T-helper 2 cell treated with Interferon-gamma antibody and Interleukin-4, amounts not matched to agents 5 μg/mL and 100 μg/mL, for 36 hours (primary cell): Measurements from ENCODE around the gene ZNF232.
"Not testable (repeated sequence)": the region's sequence is repeated elsewhere in the genome, so short reads cannot be mapped to it uniquely, and the experiment has no call there.

Source experiments
- DNase-seq: peaks from one replicate; pipeline ENCODE4 v3.0.0; 2021; ENCODE audit warnings: low spot score
- H3K27ac Mint-ChIP-seq: one replicate; pipeline ENCODE4 v1.8.0; 2021; ENCODE audit warnings: mild to moderate bottlenecking, mixed read lengths
- H3K27me3 Mint-ChIP-seq: one replicate; pipeline ENCODE4 v1.8.0; 2021; ENCODE audit warnings: low read depth, mixed read lengths
- H3K36me3 Mint-ChIP-seq: one replicate; pipeline ENCODE4 v1.8.0; 2021; ENCODE audit warnings: low read depth, mixed read lengths
- H3K4me1 Mint-ChIP-seq: one replicate; pipeline ENCODE4 v1.8.0; 2021; ENCODE audit warnings: low read depth, mixed read lengths
- H3K4me3 Mint-ChIP-seq: one replicate; pipeline ENCODE4 v1.8.0; 2022; ENCODE audit warnings: mild to moderate bottlenecking, moderate library complexity, mixed read lengths
- H3K9me3 Mint-ChIP-seq: one replicate; pipeline ENCODE4 v1.8.0; 2021; ENCODE audit warnings: mixed read lengths

Gene ZNF232

GRCh38 chr17:5111402-5112204 is at the start of gene ZNF232:
TSS of gene ZNF232 (minus strand) at chr17:5111878. CDS start at chr17:5111822, 56 bp downstream.
- Mint-ChIP-seq H3K27me3 (peaks cover 12% of the 10 kb centered on the region), H3K27ac (peak within 1 kb of the TSS; percentile 70), H3K36me3 (peaks cover 63% of the 10 kb centered on the region), H3K4me1 (peaks cover 13% of the 10 kb centered on the region), H3K9me3 (peaks cover 35% of the 10 kb centered on the region), H3K4me3 (peak within 1 kb of the TSS; percentile 82)
- peak; percentile 95 for DNase-seq

- not testable (repeated sequence) for H3K27ac Mint-ChIP-seq, H3K9me3 Mint-ChIP-seq, H3K4me3 Mint-ChIP-seq, H3K27me3 Mint-ChIP-seq, H3K36me3 Mint-ChIP-seq, DNase-seq, H3K4me1 Mint-ChIP-seq
These were observed 49.0 kb upstream of the ZNF232 start for GRCh38 chr17:5160702-5161101.

- not testable (repeated sequence) for H3K27ac Mint-ChIP-seq, H3K36me3 Mint-ChIP-seq, H3K4me1 Mint-ChIP-seq, H3K9me3 Mint-ChIP-seq, H3K4me3 Mint-ChIP-seq, DNase-seq
- H3K27me3 Mint-ChIP-seq: peaks cover 20% of the 10 kb centered on the region
These were observed 34.4 kb upstream of the ZNF232 start for GRCh38 chr17:5146122-5146521.

DNA sequence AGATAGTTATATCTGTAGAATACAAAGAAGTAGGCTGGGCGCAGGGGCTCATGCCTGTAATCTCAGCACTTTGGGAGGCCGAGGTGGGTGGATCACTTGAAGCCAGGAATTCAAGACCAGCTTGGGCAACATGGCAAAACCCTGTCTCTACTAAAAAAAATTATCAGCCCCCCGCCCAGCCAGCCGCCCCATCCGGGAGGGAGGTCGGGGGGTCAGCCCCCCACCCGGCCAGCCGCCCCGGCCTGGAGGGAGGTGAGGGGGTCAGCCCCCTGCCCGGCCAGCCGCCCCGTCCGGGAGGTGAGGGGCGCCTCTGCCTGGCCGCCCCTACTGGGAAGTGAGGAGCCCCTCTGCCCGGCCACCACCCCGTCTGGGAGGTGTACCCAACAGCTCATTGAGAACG is 31.2 kb upstream of the ZNF232 start:
- not testable (repeated sequence) for DNase-seq, H3K9me3 Mint-ChIP-seq, H3K27ac Mint-ChIP-seq, H3K36me3 Mint-ChIP-seq, H3K4me3 Mint-ChIP-seq, H3K4me1 Mint-ChIP-seq
- peaks cover 20% of the 10 kb centered on the region for H3K27me3 Mint-ChIP-seq

- Mint-ChIP-seq H3K27me3 (peaks cover 5% of the 10 kb centered on the region), H3K9me3 (no peaks in the 10 kb centered on the region), H3K27ac (no peak overlapping the region), H3K4me1 (no peaks in the 10 kb centered on the region), H3K36me3 (no peaks in the 10 kb centered on the region), H3K4me3 (no peak overlapping the region)
- no peak for DNase-seq
These were observed 27.7 kb upstream of the ZNF232 start for GRCh38 chr17:5139458-5139732.

GRCh38 chr17:5138616-5139457 is 27.2 kb upstream of the ZNF232 start:
- no peak for DNase-seq
- Mint-ChIP-seq H3K36me3 (no peaks in the 10 kb centered on the region), H3K27me3 (peaks cover 3% of the 10 kb centered on the region), H3K4me3 (no peak overlapping the region), H3K9me3 (no peaks in the 10 kb centered on the region), H3K27ac (no peak overlapping the region), H3K4me1 (no peaks in the 10 kb centered on the region)

GRCh38 chr17:5138198-5138544 is 26.5 kb upstream of the ZNF232 start:
- not testable (repeated sequence) for H3K27ac Mint-ChIP-seq, H3K9me3 Mint-ChIP-seq, H3K36me3 Mint-ChIP-seq, H3K4me1 Mint-ChIP-seq, DNase-seq, H3K27me3 Mint-ChIP-seq, H3K4me3 Mint-ChIP-seq

- H3K4me3 Mint-ChIP-seq, H3K9me3 Mint-ChIP-seq, H3K27ac Mint-ChIP-seq, H3K27me3 Mint-ChIP-seq, H3K36me3 Mint-ChIP-seq, DNase-seq, H3K4me1 Mint-ChIP-seq: not testable (repeated sequence)
These were observed 26.0 kb upstream of the ZNF232 start for GRCh38 chr17:5137511-5138197.

DNA sequence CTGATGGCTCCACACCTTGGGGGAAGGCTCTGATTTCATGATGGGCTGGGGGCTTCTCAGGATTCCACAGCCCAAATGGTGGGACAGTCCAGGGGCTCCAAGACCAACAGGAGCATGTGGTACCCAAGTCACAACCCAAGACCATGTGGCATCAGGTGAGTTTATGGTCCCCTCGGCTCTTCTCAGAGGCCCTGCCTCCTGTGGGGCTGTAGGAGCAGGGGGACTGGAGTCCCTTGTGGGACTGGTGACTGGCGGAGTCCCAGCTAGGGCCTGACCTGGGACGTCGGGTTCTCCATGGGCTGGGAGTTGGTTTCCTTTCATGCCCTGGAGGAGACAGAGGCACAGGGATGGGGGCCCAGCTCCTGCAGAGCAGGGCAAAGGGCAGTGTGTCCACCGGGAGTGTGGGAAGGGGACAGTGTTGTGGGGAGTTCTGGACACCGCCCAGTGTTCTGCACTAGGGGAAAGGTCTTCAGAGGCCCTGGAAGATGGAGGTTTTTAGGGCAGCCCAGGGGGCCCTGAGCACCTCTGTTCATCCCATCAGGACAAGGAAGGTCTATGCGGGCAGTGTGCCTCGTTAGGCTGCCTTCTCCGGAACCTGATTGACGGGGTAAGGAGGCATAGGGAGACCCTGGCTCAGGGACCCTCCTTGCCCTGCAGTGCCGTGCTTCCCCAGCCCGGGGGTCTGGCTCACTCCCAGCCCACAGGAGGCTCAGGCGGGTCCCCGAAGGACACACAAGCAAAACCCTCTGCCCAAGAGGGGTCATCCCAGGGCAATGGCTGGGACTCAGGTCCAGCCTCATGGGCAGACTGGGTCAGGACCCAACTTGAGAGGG is 25.1 kb upstream of the ZNF232 start:
- not testable (repeated sequence) for H3K4me3 Mint-ChIP-seq, H3K36me3 Mint-ChIP-seq

GRCh38 chr17:5135726-5136579 is 24.3 kb upstream of the ZNF232 start:
- Mint-ChIP-seq H3K27ac (no peak overlapping the region), H3K36me3 (no peaks in the 10 kb centered on the region), H3K9me3 (no peaks in the 10 kb centered on the region), H3K4me1 (no peaks in the 10 kb centered on the region), H3K27me3 (no peaks in the 10 kb centered on the region), H3K4me3 (no peak overlapping the region)
- DNase-seq: no peak

More for the DNA sequence above, 25.1 kb upstream of the ZNF232 start:
- not testable (repeated sequence) for DNase-seq, H3K27me3 Mint-ChIP-seq, H3K27ac Mint-ChIP-seq, H3K9me3 Mint-ChIP-seq, H3K4me1 Mint-ChIP-seq

DNA sequence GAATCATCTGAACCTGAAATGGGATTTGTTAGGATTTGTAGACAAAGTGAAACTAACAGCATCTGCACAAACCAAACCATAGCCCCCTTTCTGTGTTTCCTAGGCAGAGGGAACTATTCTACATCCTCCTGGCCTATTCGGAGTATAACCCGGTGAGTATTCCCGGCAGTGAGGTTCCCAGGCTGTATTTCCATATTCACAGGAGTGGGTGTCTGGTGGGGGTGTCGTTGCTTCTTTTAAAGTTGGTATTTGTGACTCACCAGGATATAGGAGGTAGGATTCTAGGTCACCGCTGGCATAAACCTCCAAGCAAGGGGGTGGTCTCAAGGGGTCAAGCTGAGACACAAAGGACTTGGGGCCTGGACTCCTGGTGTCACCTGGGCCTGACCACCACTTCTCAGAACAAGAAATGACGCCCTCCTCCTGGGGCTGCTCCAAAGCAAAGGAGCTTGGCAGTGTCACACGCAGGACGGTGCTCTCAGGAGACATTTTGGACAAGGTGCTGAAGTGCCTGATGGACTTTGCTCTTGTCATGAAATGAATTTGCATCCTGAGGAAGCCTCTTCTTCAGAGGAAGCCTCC is 23.5 kb upstream of the ZNF232 start:
- not testable (repeated sequence) for H3K27me3 Mint-ChIP-seq, H3K4me3 Mint-ChIP-seq, H3K36me3 Mint-ChIP-seq, H3K9me3 Mint-ChIP-seq, DNase-seq, H3K27ac Mint-ChIP-seq, H3K4me1 Mint-ChIP-seq

- not testable (repeated sequence) for H3K36me3 Mint-ChIP-seq, DNase-seq, H3K4me3 Mint-ChIP-seq, H3K27ac Mint-ChIP-seq, H3K9me3 Mint-ChIP-seq, H3K27me3 Mint-ChIP-seq, H3K4me1 Mint-ChIP-seq
These were observed 22.9 kb upstream of the ZNF232 start for GRCh38 chr17:5134571-5134970.

DNA sequence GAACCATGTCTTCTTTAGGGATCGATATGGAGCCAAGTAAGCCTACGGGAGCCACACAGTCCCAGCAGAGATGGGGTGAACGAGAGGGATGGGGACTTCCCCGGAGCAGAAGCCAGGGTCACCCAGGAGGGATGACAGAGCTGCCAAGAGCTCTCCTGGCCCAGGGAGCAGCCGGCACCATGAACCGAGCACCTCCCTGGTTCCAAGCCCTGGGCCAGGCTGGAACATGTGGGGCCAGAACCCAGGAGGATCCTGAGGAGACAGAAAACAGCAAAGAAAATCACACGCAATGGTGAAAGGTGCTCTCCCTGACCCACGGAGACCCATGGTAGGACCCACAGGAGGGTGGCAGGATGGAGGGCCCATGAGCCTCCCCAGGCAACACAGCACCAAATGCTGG is 22.3 kb upstream of the ZNF232 start:
- H3K27me3 Mint-ChIP-seq, H3K9me3 Mint-ChIP-seq, H3K36me3 Mint-ChIP-seq, H3K4me3 Mint-ChIP-seq, DNase-seq, H3K27ac Mint-ChIP-seq, H3K4me1 Mint-ChIP-seq: not testable (repeated sequence)
